ENCODE data around the gene VAMP1.

- peak in 1 of 3 donors; percentile 56 for TF ChIP-seq CTCF (IDR thresholded peaks at IDR 0.05)
- no peak for TF ChIP-seq POLR2A (IDR thresholded peaks at IDR 0.05)
These were observed 47.0 kb downstream of the VAMP1 start for GRCh38 chr12:6423267-6424007.

Measured in lower leg skin (tissue), 3 donors.